HG03571 (cell line): ENCODE data around the gene CES4A.
"Not testable (repeated sequence)": the region's sequence is repeated elsewhere in the genome, so short reads cannot be mapped to it uniquely, and the experiment has no call there.

Experiments used
- ATAC-seq: cut with Tn5 transposase; IDR thresholded peaks from one replicate; pipeline ENCODE4 v1.9.1; 2021; ENCODE audit not compliant: unreplicated experiment

Gene CES4A

DNA sequence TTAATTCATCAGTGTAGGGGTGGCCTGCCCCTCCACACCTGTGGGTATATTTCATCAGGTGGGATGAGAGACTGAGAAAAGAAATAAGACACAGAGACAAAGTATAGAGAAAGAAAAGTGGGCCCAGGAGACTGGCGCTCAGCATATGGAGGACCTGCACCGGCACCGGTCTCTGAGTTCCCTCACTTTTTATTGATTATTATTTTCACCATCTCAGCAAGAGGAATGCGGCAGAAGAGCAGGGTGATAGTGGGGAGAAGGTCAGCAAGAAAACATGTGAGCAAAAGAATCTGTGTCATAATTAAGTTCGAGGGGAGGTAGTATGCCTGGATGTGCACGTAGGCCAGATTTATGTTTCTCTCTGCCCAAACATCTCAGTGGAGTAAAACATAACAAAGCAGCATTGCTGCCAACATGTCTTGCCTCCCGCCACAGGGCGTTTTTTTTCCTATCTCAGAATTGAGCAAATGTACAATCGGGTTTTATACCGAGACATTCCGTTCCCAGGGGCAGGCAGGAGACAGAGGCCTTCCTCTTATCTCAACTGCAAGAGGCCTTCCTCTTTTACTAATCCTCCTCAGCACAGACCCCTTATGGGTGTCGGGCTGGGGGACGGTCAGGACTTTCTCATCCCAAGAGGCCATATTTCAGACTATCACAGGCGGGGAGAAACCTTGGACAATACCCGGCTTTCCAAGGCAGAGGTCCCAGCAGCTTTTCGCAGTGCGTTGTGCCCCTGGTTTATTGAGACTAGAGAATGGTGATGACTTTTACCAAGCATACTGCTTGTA lies 32.8 kb upstream of the CES4A start:
- ATAC-seq, result not testable (repeated sequence)

DNA sequence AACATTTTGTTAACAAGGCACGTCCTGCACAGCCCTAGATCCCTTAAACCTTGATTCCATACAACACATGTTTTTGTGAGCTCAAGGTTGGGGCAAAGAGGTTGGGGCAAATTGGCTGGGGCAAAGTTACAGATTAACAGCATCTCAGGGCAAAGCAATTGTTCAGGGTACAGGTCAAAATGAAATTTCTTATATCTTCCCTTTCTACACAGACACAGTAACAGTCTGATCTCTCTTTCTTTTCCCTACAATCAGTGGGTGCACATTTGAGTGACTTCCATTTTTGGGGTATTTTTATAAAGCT lies 32.3 kb upstream of the CES4A start:
- not testable (repeated sequence) for ATAC-seq

DNA sequence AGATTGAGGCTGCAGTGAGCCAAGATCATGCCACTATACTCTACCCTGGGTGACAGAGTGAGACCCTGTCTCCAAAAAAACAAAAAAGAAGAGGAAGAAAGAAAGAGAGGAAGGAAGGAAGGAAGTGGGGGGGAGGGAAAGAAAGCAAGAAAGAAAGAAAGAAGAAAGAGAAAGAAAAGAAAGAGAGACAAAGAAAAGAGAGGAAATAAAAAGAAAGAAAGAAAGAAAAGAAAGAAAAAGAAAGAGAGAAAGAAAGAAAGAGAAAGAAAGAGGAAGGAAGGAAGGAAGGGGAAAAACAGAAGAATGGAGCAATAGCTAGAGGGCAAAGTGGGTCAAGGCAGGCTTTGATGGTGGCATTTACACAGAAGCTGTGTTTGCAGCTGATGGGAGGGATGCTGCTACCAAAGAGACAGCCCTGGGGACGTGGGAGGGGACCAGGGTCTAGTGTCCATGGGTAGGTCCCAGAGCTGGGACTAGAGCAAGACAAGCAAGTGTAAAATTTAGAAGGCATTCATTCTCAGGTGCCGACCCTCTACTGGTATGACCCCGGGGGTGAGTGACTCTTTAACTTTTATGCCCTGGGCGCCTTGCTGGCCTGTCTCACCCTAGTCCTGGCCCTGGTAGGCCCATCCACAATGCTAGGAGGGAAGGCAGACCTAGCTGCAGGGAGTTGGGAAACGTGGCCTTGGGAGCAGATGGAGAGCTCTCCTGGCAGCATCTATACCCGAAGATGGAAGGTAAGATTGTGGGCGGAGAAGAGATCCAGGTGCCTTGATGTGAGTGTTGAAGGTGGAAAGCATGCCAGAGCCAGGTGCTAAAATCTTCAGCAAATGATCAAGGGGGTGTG lies 29.3 kb upstream of the CES4A start:
- no peak for ATAC-seq

GRCh38 chr16:66959704-66960161 lies 28.7 kb upstream of the CES4A start:
- no peak for ATAC-seq

DNA sequence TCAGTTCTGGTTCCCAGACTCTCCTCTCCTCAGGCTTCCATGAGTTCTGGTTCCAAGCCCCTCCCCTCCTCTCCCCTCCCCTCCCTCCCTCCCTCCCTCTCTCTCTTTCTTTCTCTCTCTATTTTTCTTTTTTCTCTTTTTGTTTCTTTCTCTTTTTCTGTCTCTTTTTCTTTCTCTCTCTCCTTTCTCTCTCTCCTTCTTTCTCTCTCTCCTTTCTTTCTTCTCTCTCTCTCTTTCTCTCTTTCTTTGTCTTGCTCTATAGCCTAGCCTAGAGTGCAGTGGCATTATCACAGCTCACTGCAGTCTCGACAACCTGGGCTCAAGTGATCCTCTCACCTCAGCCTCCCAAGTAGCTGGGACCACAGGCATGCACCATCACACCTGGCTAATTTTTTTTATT lies 28.1 kb upstream of the CES4A start:
- ATAC-seq, result no peak

DNA sequence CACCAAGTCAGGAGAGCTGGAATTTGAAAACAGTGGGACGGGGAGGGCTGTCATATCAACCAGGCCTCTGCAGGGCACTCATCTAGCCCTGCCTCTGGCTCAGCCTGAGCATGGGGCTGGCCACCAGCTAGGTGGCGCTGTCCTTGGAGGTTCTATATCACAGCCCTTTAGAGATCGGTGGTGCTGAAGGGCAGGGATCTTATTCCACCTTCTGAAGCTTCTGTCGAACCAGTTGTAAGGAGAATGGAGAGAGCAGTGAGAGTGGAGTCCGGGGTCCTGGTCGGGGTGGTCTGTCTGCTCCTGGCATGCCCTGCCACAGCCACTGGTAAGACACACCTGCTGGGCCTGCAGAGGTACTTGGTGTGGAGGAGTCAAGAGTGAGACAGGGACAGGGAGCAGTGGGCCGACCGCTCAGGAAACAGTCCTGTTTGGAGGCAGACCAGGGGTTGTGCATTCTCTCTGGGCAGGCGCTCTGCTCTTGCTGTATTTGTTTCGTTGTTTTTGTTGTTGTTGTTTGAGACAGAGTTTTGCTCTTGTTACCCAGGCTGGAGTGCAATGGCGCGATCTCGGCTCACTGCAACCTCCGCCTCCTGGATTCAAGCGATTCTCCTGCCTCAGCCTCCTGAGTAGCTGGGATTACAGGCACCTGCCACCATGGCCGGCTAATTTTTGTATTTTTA lies 27.2 kb upstream of the CES4A start, which contains the start of gene CES3:
Gene CES3 (plus strand): TSS at position 202 of the 680 bp plus-strand sequence. CDS start 42 bp downstream, at position 244.
- no peak for ATAC-seq

DNA sequence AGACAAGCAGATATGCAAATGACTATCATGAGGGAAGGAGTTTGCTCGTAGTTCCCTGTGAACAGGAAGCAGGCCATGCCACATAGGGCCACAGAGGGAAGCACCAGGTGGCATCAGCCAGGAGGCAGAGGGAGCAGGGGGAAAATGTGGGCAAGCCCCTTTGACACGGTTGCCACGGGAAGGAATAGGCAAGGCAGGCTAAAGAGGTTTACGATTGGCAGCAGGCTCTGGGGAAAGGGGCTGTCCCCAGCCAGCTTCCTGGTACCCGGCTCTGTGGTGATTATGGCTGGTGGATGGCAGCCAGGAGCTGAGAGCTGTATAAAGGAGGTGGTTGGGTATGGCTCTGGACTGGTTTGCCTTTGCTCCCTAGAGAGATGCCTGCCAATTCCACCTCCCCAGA lies 26.5 kb upstream of the CES4A start:
- no peak for ATAC-seq

DNA sequence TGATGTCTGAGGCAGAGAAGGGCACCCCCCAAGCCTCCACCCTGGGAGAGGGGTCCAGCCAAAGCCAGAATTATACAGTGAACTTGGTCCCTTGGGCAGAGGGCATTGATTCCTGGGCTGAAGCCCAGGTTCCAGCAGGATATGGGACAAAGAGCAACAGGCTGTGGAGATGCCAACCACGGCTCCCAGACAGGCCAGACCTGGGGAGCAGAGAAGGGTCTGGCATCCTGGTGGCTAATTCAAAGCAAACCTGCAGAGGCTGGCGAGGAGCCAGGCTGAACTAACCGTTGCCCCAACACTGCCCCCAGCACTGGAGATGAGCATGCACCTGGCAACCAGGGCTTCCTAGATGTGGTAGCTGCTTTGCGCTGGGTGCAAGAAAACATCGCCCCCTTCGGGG lies 24.3 kb upstream of the CES4A start:
- ATAC-seq, result no peak

- no peak for ATAC-seq
These were observed 19.5 kb upstream of the CES4A start for GRCh38 chr16:66968847-66969246.

DNA sequence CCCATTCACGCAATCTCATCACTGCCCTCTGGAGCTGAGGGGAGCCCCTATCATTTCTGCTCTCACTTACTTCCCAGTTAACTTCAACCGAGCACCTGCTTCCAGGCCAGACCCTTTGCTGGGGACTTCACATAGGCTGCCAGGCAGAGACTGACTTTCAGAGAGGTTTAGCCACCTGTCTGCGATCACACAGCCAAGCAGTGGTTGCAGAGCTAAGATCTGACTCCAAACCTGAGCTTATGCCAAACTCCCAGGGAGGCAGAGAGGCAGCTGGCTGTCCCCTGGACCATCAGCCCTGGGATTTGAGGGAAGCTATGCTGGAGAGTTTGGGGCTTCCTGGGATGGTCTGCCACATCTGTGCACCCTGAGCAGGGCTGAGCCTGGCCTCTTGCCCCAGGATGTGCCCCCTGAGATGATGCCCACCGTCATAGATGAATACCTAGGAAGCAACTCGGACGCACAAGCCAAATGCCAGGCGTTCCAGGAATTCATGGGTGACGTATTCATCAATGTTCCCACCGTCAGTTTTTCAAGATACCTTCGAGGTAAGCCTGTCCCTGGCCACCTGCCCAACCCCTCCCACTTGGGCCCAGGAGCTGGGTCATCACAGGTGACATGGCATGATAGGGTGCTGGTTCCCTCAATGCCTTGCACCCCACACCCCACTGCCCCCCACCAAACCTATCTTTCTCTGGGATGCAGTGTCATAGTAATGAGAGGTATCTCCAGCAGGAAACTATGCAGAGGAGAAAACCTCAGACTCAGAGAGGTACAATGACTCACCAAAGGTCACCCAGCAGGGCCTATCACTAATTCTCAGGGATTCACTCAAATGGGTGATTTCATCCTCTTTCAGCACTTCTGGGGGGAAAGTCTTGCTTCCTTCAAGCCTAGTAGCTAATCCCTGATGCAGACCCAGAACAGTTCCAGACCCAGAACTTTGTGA lies 17.3 kb upstream of the CES4A start:
- ATAC-seq, result no peak

GRCh38 chr16:66972983-66973382 lies 15.4 kb upstream of the CES4A start:
- no peak for ATAC-seq

DNA sequence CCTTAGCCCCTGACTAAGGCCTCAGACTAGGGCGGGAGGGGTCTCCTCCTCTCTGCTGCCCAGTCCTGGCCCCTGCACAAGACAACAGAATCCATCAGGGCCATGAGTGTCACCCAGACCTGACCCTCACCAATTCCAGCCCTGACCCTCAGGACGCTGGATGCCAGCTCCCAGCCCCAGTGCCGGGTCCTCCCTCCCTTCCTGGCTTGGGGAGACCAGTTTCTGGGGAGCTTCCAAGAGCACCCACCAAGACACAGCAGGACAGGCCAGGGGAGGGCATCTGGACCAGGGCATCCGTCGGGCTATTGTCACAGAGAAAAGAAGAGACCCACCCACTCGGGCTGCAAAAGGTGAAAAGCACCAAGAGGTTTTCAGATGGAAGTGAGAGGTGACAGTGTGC lies 14.7 kb upstream of the CES4A start:
- ATAC-seq, result no peak

DNA sequence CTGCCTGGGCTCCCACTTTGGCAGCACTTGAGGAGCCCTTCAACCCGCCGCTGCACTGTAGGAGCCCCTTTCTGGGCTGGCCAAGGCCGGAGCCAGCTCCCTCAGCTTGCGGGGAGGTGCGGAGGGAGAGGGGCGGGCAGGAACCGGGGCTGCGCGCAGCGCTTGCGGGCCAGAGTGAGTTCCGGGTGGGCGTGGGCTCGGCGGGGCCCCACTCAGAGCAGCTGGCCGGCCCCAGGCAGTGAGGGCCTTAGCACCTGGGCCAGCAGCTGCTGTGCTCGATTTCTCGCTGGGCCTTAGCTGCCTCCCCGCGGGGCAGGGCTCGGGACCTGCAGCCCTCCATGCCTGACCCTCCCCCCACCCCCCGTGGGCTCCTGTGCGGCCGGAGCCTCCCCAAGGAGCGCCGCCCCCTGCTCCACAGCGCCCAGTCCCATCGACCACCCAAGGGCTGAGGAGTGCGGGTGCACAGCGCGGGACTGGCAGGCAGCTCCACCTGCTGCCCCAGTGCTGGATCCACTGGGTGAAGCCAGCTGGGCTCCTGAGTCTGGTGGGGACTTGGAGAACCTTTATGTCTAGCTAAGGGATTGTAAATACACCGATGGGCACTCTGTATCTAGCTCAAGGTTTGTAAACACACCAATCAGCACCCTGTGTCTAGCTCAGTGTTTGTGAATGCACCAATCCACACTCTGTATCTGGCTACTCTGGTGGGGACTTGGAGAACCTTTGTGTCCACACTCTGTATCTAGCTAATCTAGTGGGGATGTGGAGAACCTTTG lies 14.0 kb upstream of the CES4A start:
- ATAC-seq, result not testable (repeated sequence)

DNA sequence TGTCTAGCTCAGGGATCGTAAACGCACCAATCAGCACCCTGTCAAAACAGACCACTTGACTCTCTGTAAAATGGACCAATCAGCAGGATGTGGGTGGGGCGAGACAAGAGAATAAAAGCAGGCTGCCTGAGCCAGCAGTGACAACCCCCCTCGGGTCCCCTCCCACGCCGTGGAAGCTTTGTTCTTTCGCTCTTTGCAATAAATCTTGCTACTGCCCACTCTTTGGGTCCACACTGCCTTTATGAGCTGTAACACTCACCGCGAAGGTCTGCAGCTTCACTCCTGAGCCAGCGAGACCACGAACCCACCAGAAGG lies 13.5 kb upstream of the CES4A start:
- ATAC-seq, result not testable (repeated sequence)

GRCh38 chr16:66975302-66975893 lies 13.0 kb upstream of the CES4A start:
- ATAC-seq, result no peak

DNA sequence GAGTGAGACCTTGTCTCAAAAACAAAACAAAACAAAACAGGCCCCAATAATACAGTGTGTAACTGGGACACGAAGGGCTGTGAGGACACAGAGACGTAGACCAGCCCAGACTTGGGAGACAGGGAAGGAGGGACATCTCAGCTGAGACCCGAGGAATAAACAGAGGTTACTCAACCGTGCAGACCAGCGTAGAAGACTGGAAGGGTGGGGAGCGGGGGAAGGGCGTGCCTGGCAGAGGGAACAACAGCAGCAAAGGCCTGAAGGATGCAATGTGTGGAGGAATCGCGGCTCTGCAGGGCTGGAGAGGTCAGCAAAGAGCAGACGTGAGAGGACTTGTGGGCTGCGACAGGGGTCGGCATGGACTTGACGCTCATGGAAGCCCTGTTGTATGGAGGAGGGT lies 11.6 kb upstream of the CES4A start:
- no peak for ATAC-seq

DNA sequence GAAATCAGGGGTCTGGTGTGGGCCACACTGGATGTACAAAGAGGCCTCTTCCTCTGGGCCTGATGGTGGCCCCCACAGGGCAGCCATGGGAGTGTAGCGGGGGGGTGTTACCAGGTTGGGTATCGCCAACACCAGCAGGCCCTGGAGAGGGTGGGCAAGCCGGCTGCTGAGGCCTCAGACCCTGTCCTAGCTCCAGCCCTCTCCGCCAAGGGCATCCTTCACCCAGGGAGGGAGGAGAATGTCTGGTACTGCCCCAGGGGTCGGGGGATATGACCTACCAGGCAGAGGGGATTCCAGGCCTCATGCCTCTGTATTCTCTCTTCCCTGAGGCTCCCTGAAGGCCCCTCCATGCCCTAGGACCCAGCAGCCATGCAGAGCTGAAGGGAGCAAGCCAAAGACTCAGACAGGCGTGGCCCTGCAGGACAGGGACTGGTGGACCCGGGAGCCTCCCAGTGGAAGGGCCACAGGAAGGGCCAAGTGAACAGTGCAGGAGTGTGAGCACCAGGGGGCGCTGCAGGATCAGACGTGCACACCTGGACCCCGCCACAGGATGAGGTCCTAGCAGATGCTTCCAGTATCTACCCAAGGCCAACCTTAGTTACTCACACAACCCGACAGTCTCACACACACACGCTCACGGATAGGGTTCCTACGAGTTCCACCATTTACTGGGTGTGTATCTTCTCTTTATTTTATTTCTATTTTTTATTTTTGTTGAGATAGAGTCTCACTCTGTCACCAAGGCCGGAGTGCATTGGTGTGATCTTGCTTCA lies 10.9 kb upstream of the CES4A start:
- ATAC-seq, result peak; percentile 81

GRCh38 chr16:66979011-66979717 lies 9.2 kb upstream of the CES4A start:
- no peak for ATAC-seq
